H1 (cell line): ENCODE results near the gene ABCA13. TPM values are rescaled to one million over a fixed set of nuclear protein-coding genes. Genes with fewer than 3 reads are reported as not detected.

ENCODE experiments used
- CTCF ChIA-PET: fragments of 300-600 bp; sonication (Branson Sonifier 250); formaldehyde crosslinking; loops from one replicate; lab custom pipeline; 2021; ENCODE audit not compliant: partially characterized antibody; lab: Charles Lee
- POLR2A ChIA-PET: fragments of 300-600 bp; sonication (Branson Sonifier 250); formaldehyde crosslinking; loops from one replicate; lab custom pipeline; 2021; ENCODE audit warnings: inconsistent platforms; ENCODE audit not compliant: partially characterized antibody; lab: Charles Lee
- DNase-seq, 2 experiments: peaks; one replicate each; pipeline versions ENCODE4 v3.0.0 to v3.0.0-alpha.2; 2010 to 2022; ENCODE audit warnings: low spot score in 2 of 2, low read depth in 1 of 2, mixed read lengths in 1 of 2
- FAIRE-seq: peaks from 2 replicates; lab custom pipeline; 2011; peaks lifted over from hg19 to GRCh38; lab: Jason Lieb, UNC
- H2AFZ ChIP-seq: 2 replicates; pipeline ENCODE4 v1.8.1; 2012; ENCODE audit warnings: low read length, inconsistent platforms
- H2AK5ac ChIP-seq: 2 replicates; pipeline ENCODE4 v1.6.1; 2013; ENCODE audit warnings: low read depth, low read length
- H2BK120ac ChIP-seq: replicated peaks from 2 replicates; pipeline ENCODE3; 2013; ENCODE audit warnings: low read depth, low read length, inconsistent platforms
- H2BK12ac ChIP-seq: 2 replicates; pipeline ENCODE4 v1.6.1; 2013; ENCODE audit warnings: low read depth, low read length
- H2BK15ac ChIP-seq: 2 replicates; pipeline ENCODE4 v1.6.1; 2013; ENCODE audit warnings: low read length
- H2BK20ac ChIP-seq: 2 replicates; pipeline ENCODE4 v1.6.1; 2013; ENCODE audit warnings: low read length
- H2BK5ac ChIP-seq: 2 replicates; pipeline ENCODE4 v1.6.1; 2013; ENCODE audit warnings: low read depth, low read length
- H3K14ac ChIP-seq: 2 replicates; pipeline ENCODE4 v1.6.1; 2013; ENCODE audit warnings: inconsistent platforms; ENCODE audit not compliant: insufficient read length
- H3K18ac ChIP-seq: 2 replicates; pipeline ENCODE4 v1.6.1; 2013; ENCODE audit warnings: low read length; ENCODE audit errors: extremely low read depth
- H3K23ac ChIP-seq: 2 replicates; pipeline ENCODE4 v1.6.1; 2013; ENCODE audit warnings: inconsistent platforms; ENCODE audit not compliant: insufficient read length
- H3K23me2 ChIP-seq: 2 replicates; pipeline ENCODE4 v1.6.1; 2013; ENCODE audit warnings: low read depth, low read length
- H3K27ac ChIP-seq: 2 replicates; pipeline ENCODE4 v1.6.1; 2011; ENCODE audit warnings: low read depth, low read length, inconsistent platforms
- H3K27me3 ChIP-seq, 4 experiments: replicated peaks in 1 of 4; 1 replicate in 1 of 4; 2 replicates in 3 of 4; pipeline versions ENCODE4 v1.6.1 to v1.8.1; 2011 to 2013; ENCODE audit warnings: low read length in 3 of 4, mild to moderate bottlenecking in 3 of 4, inconsistent platforms in 2 of 4, mixed read lengths in 2 of 4, moderate library complexity in 1 of 4; ENCODE audit not compliant: control insufficient read depth in 3 of 4, insufficient read depth in 3 of 4; ENCODE audit errors: extremely low read depth in 1 of 4
- H3K36me3 ChIP-seq, 4 experiments: 2 replicates each; pipeline versions ENCODE4 v1.6.1 to v1.8.1; 2011 to 2013; ENCODE audit warnings: mild to moderate bottlenecking in 4 of 4, low read length in 3 of 4, moderate library complexity in 2 of 4, control low read depth in 1 of 4, inconsistent platforms in 1 of 4; ENCODE audit not compliant: insufficient read depth in 4 of 4, control insufficient read depth in 2 of 4
- H3K4ac ChIP-seq: replicated peaks from 2 replicates; pipeline ENCODE3; 2013; ENCODE audit warnings: low read length, low read depth, mixed read lengths, inconsistent platforms; ENCODE audit not compliant: insufficient read length
- H3K4me1 ChIP-seq, 4 experiments: replicated peaks in 1 of 4; 1 replicate in 1 of 4; 2 replicates in 3 of 4; pipeline versions ENCODE4 v1.6.1 to v1.8.1; 2011 to 2013; ENCODE audit warnings: low read length in 3 of 4, inconsistent platforms in 2 of 4, mixed read lengths in 1 of 4; ENCODE audit not compliant: insufficient read depth in 4 of 4, control insufficient read depth in 3 of 4
- H3K4me2 ChIP-seq, 2 experiments: 2 replicates each; pipeline versions ENCODE4 v1.6.1 to v1.8.1; 2011 to 2013; ENCODE audit warnings: low read depth in 2 of 2, low read length in 2 of 2, control low read depth in 1 of 2, inconsistent platforms in 1 of 2, mild to moderate bottlenecking in 1 of 2; ENCODE audit not compliant: insufficient read depth in 1 of 2
- H3K4me3 ChIP-seq, 4 experiments: fragments of 200-600, 300-600 bp in 1 of 4; sonication (generic), shearing (Covaris generic), sonication (Bioruptor Twin) in 1 of 4; 2 replicates each; pipeline versions ENCODE4 v1.5.1 to v1.8.1; 2011 to 2016; ENCODE audit warnings: low read length in 4 of 4, low read depth in 3 of 4, control low read depth in 2 of 4, inconsistent platforms in 2 of 4, mild to moderate bottlenecking in 2 of 4, mixed read lengths in 1 of 4, moderate library complexity in 1 of 4; ENCODE audit not compliant: insufficient read depth in 2 of 4; ENCODE audit errors: extremely low read depth in 1 of 4
- H3K56ac ChIP-seq: replicated peaks from 2 replicates; pipeline ENCODE3; 2013; ENCODE audit warnings: low read depth, mild to moderate bottlenecking, mixed read lengths, low read length, inconsistent platforms; ENCODE audit not compliant: insufficient read length
- H3K79me1 ChIP-seq: 2 replicates; pipeline ENCODE4 v1.6.1; 2013; ENCODE audit warnings: low read depth, low read length, control low read depth
- H3K79me2 ChIP-seq, 2 experiments: 2 replicates each; pipeline versions ENCODE4 v1.6.1 to v1.8.1; 2012 to 2013; ENCODE audit warnings: low read length in 2 of 2, mild to moderate bottlenecking in 2 of 2, inconsistent platforms in 1 of 2; ENCODE audit not compliant: insufficient read depth in 2 of 2, control insufficient read depth in 1 of 2
- H3K9ac ChIP-seq, 4 experiments: replicated peaks in 1 of 4; 1 replicate in 1 of 4; 2 replicates in 3 of 4; pipeline versions ENCODE4 v1.6.1 to v1.8.1; 2011 to 2013; ENCODE audit warnings: low read depth in 3 of 4, low read length in 3 of 4, control low read depth in 2 of 4, mild to moderate bottlenecking in 2 of 4, moderate library complexity in 2 of 4, inconsistent platforms in 1 of 4; ENCODE audit errors: extremely low read depth in 1 of 4
- H3K9me3 ChIP-seq, 2 experiments: 2 replicates each; pipeline versions ENCODE4 v1.6.1 to v1.8.1; 2012 to 2013; ENCODE audit warnings: mild to moderate bottlenecking in 2 of 2, moderate library complexity in 2 of 2, control low read depth in 1 of 2, inconsistent platforms in 1 of 2, low read depth in 1 of 2, low read length in 1 of 2, mixed read lengths in 1 of 2; ENCODE audit not compliant: insufficient read depth in 2 of 2
- H4K20me1 ChIP-seq, 2 experiments: replicated peaks in 1 of 2; 2 replicates each; pipeline versions ENCODE3 to v1.8.1; 2011 to 2013; ENCODE audit warnings: inconsistent platforms in 2 of 2, low read length in 2 of 2, mild to moderate bottlenecking in 1 of 2; ENCODE audit not compliant: insufficient read depth in 2 of 2, control insufficient read depth in 1 of 2
- H4K5ac ChIP-seq: 2 replicates; pipeline ENCODE4 v1.6.1; 2013; ENCODE audit warnings: low read length, low read depth, mixed read lengths, inconsistent platforms; ENCODE audit not compliant: insufficient read length
- H4K8ac ChIP-seq: 2 replicates; pipeline ENCODE4 v1.8.0; 2013; ENCODE audit warnings: mild to moderate bottlenecking, moderate library complexity, low read length, inconsistent platforms; ENCODE audit not compliant: insufficient read depth; ENCODE audit errors: extremely low read depth
- H4K91ac ChIP-seq: replicated peaks from 2 replicates; pipeline ENCODE3; 2013; ENCODE audit warnings: low read length, mixed read lengths, inconsistent platforms; ENCODE audit not compliant: insufficient read length
- BCL11A ChIP-seq, 2 experiments: IDR thresholded peaks; one replicate each; pipeline ENCODE4 v1.6.1; 2011; ENCODE audit warnings: low read depth in 2 of 2, low read length in 2 of 2, mild to moderate bottlenecking in 2 of 2
- GTF2F1 ChIP-seq: IDR thresholded peaks from 2 replicates; pipeline ENCODE4 v1.6.1; 2012; ENCODE audit warnings: low read depth, low read length, improper control_type of control experiment, borderline replicate concordance
- HDAC6 ChIP-seq: IDR thresholded peaks from one replicate; pipeline ENCODE4 v1.7.1; 2012; ENCODE audit warnings: low read depth, mild to moderate bottlenecking, inconsistent platforms, low read length, moderate library complexity
- JUN ChIP-seq: IDR thresholded peaks from 2 replicates; pipeline ENCODE4 v1.6.1; 2011; ENCODE audit warnings: low read depth, mild to moderate bottlenecking, improper control_type of control experiment, low read length
- KDM4A ChIP-seq: IDR thresholded peaks from one replicate; pipeline ENCODE4 v1.7.1; 2012; ENCODE audit warnings: low read depth, mild to moderate bottlenecking, moderate library complexity, low read length, inconsistent platforms; ENCODE audit not compliant: severe bottlenecking
- POLR2AphosphoS5 ChIP-seq: IDR thresholded peaks from 2 replicates; pipeline ENCODE4 v1.6.1; 2011; ENCODE audit warnings: low read depth, low read length
- RFX5 ChIP-seq: IDR thresholded peaks from 2 replicates; pipeline ENCODE4 v1.6.1; 2011; ENCODE audit warnings: low read depth, low read length, improper control_type of control experiment, borderline replicate concordance
- RXRA ChIP-seq: IDR thresholded peaks from 2 replicates; pipeline ENCODE4 v1.6.1; 2011; ENCODE audit warnings: low read depth, mild to moderate bottlenecking, low read length, moderate library complexity; ENCODE audit not compliant: insufficient read depth
- WGBS, 2 experiments: shearing (Covaris generic) in 1 of 2; methylation state at CpG; one replicate each; pipeline versions ENCODE4 v1.1.6 to v1.1.7; 2013 to 2015; ENCODE audit warnings: low lambda C conversion rate in 2 of 2, mixed read lengths in 2 of 2, inconsistent platforms in 1 of 2, low coverage in 1 of 2, missing lambda C conversion rate in 1 of 2; ENCODE audit not compliant: insufficient replicate concordance in 2 of 2, insufficient coverage in 1 of 2, insufficient read length in 1 of 2; ENCODE audit errors: extremely low coverage in 1 of 2, missing lambda C conversion rate in 1 of 2; 5-methylcytosine and 5-hydroxymethylcytosine counted together
- polyA plus RNA-seq, 7 experiments: library from polyadenylated mRNA; depleted of rRNA in 3 of 7; stranded (reverse) in 5 of 7; unstranded in 2 of 7; fragments of >200 nt in 5 of 7; fragments of 200-250 nt in 2 of 7; gene quantifications; 1 replicate in 5 of 7; 2 replicates in 1 of 7; 4 replicates in 1 of 7; pipeline versions ENCODE4 v1.2.1 to v1.2.3, GENCODE V29; 2011 to 2013; ENCODE audit warnings: missing spikeins in 2 of 7, mixed read lengths in 2 of 7
- total RNA-seq: library from RNA; stranded (reverse); fragmentation: NEBNext Ultra II Directional; extraction: Animal tissue kit (Norgen Biotek cat#: 25700); gene quantifications from 2 replicates; pipeline ENCODE4 v1.2.1, GENCODE V29; 2021
- TF ChIP-seq, protein P1 (sequence below): IDR thresholded peaks from 2 replicates; pipeline ENCODE4 v1.6.1; 2012; ENCODE audit warnings: low read length, inconsistent platforms
- TF ChIP-seq, protein P2 (sequence below): IDR thresholded peaks from 2 replicates; pipeline ENCODE4 v1.6.1; 2012; ENCODE audit warnings: inconsistent platforms

ABCA13 gene
- total and polyA plus RNA-seq, 2 of the 8 experiments (the other 6 are each of a cell fraction or from before 2014, with no cell fraction given) = 0.07 to 0.09 TPM

DNA sequence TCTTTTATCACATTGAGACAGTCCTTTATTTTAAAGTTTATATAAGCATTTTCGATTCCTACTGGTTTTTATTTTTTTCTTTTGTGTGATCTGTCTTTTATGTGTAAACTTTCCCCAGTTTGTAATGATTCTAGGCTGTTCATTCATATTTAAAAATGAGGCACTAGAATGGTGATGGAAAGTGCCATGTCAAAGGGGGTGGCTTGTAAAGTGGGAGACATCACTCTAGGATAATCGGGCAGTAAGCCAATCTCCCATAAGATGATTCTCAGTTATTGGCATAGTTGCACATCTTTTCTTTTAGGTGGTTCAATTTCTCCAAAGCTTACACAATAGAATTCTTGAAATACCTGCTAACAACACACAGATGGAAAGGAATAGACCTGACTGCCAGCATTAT lies 90.4 kb downstream of the ABCA13 start:
- Histone ChIP-seq H2BK120ac (no peak overlapping the region), H3K4me3 (no peak overlapping the region), H3K56ac (no peak overlapping the region), H3K9me3 (no peaks in the 10 kb centered on the region), H2BK12ac (no peak overlapping the region), H4K8ac (no peak overlapping the region), H3K18ac (no peak overlapping the region), H2BK15ac (no peak overlapping the region), H2BK20ac (no peak overlapping the region), H3K79me2 (no peaks in the 10 kb centered on the region), H2AFZ (no peak overlapping the region), H3K23ac (no peak overlapping the region), H4K91ac (no peak overlapping the region), H2AK5ac (no peak overlapping the region), H3K23me2 (no peaks in the 10 kb centered on the region), H3K27me3 (no peaks in the 10 kb centered on the region), H3K4me2 (no peak overlapping the region), H3K4me1 (peaks cover 0 to 3% (median 0%) of the 10 kb centered on the region in 4 experiments; a peak in 1 of 7 replicates), H4K5ac (no peak overlapping the region), H2BK5ac (no peak overlapping the region), H4K20me1 (no peaks in the 10 kb centered on the region), H3K4ac (no peak overlapping the region), H3K27ac (no peak overlapping the region), H3K36me3 (no peaks in the 10 kb centered on the region), H3K14ac (no peak overlapping the region), H3K79me1 (no peaks in the 10 kb centered on the region), H3K9ac (no peak overlapping the region)
- TF ChIP-seq GTF2F1 (no peak), POLR2AphosphoS5 (no peak), HDAC6 (no peak), BCL11A (IDR thresholded peaks at IDR 0.05; ENCODE audit: low read depth in 2 of 2, low read length in 2 of 2) (no peak), JUN (no peak), KDM4A (no peak), RXRA (no peak), RFX5 (no peak)
- TF ChIP-seq, protein P1, sequence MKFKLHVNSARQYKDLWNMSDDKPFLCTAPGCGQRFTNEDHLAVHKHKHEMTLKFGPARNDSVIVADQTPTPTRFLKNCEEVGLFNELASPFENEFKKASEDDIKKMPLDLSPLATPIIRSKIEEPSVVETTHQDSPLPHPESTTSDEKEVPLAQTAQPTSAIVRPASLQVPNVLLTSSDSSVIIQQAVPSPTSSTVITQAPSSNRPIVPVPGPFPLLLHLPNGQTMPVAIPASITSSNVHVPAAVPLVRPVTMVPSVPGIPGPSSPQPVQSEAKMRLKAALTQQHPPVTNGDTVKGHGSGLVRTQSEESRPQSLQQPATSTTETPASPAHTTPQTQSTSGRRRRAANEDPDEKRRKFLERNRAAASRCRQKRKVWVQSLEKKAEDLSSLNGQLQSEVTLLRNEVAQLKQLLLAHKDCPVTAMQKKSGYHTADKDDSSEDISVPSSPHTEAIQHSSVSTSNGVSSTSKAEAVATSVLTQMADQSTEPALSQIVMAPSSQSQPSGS = no peak
- TF ChIP-seq, protein P2, sequence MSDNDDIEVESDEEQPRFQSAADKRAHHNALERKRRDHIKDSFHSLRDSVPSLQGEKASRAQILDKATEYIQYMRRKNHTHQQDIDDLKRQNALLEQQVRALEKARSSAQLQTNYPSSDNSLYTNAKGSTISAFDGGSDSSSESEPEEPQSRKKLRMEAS = no peak
- POLR2A ChIA-PET = no interaction called here
- WGBS, 2 experiments = 89% methylated on average over 2 of the region's 2 CpGs; no CpG with 5 or more reads in 1 of the 2 experiments
- FAIRE-seq = no peak
- CTCF ChIA-PET = interaction anchor here (1.1 to 1.4 kb wide), 2 partner anchors 13 to 15 kb away, joined by 3 to 4 read pairs; no protein-coding TSS in a partner anchor
- no peak for DNase-seq
